ENCODE results near the gene AP5Z1. TPM values are rescaled to one million over a fixed set of nuclear protein-coding genes. Genes with fewer than 3 reads are reported as not detected.

Gene AP5Z1
- polyA plus RNA-seq, 2 of the 4 experiments (the other 2 are of a cell fraction), result 6.8 to 21.8 TPM

GRCh38 chr7:4775848-4776623 is 613 bp downstream of the AP5Z1 start:
- POLR2A ChIA-PET, result interaction anchor here (0.8 to 1.9 kb wide), 9 partner anchors 9 to 198 kb away, joined by 3 to 17 read pairs (median 4); partner anchors contain the start of gene RADIL

GRCh38 chr7:4779118-4779517 is 3.7 kb downstream of the AP5Z1 start:
- CTCF ChIA-PET, result interaction anchor here (0.7 kb wide), 1 partner anchor 18 kb away, joined by 3 read pairs; no protein-coding TSS in a partner anchor
- FAIRE-seq, result no peak

More at GRCh38 chr7:4775848-4776623, 613 bp downstream of the AP5Z1 start:
- peaks cover 18% of the 10 kb centered on the region; the same call in 1 of the 3 replicates for H3K4me1 ChIP-seq
- H3K4me2 ChIP-seq, result peak overlapping the region; percentile 77
- ATAC-seq (peak; percentile 4 to 26; a peak in 4 of 6 replicates), DNase-seq (ENCODE audit: low read depth in 1 of 2, low spot score in 1 of 2) (peak in 1 of 2 experiments; percentile 23), FAIRE-seq (no peak)
- H3K4me3 ChIP-seq, result peak overlapping the region; percentile 77
- CTCF ChIA-PET, result interaction anchor here (0.7 to 1.5 kb wide), 7 partner anchors 16 to 1971 kb away, joined by 3 to 7 read pairs (median 4); no protein-coding TSS in a partner anchor
- no peaks in the 10 kb centered on the region for H3K9me3 ChIP-seq
- TF ChIP-seq MAFK (IDR thresholded peaks at IDR 0.05; ENCODE audit: partially characterized antibody), result peak; percentile 87
- TF ChIP-seq PBX3 (IDR thresholded peaks at IDR 0.05), result no peak
- TF ChIP-seq EHF (CRISPR knock-in tag; IDR thresholded peaks at IDR 0.05), result no peak
- TF ChIP-seq EHMT2 (IDR thresholded peaks at IDR 0.05; ENCODE audit: low read depth), result no peak
- TF ChIP-seq CBX8 (IDR thresholded peaks at IDR 0.05), result no peak
- TF ChIP-seq HES2 (IDR thresholded peaks at IDR 0.05), result no peak
- no peak for TF ChIP-seq HOXA7 (CRISPR knock-in tag; IDR thresholded peaks at IDR 0.05)
- TF ChIP-seq HDAC2 (IDR thresholded peaks at IDR 0.05), result 0 out of 2 replicates have a peak, but pooled peaks have one; percentile 17
- no peak for TF ChIP-seq EP300 (IDR thresholded peaks at IDR 0.05)
- TF ChIP-seq MAX (IDR thresholded peaks at IDR 0.05), result no peak
- TF ChIP-seq NPAS2 (CRISPR knock-in tag; IDR thresholded peaks at IDR 0.05; ENCODE audit: borderline replicate concordance), result no peak
- no peak; a peak in 1 of 5 replicates for TF ChIP-seq JUN (IDR thresholded peaks at IDR 0.05)
- TF ChIP-seq KDM5A (IDR thresholded peaks at IDR 0.05), result peak; percentile 84
- TF ChIP-seq RARB (CRISPR knock-in tag; IDR thresholded peaks at IDR 0.05), result no peak
- no peak for TF ChIP-seq MAZ (IDR thresholded peaks at IDR 0.05; ENCODE audit: borderline replicate concordance, low read depth, low read length)
- TF ChIP-seq RFX5 (IDR thresholded peaks at IDR 0.05), result no peak
- 24% methylated on average over 28 of the region's 32 CpGs for WGBS (ENCODE audit: missing lambda C conversion rate)
- H3K27ac ChIP-seq, result peak overlapping the region; percentile 87 to 92

GRCh38 chr7:4781366-4782069 is 6.1 kb downstream of the AP5Z1 start:
- DNase-seq (ENCODE audit: low read depth in 1 of 2, low spot score in 1 of 2), result no peak
- 94% methylated on average over 24 of the region's 27 CpGs for WGBS (ENCODE audit: missing lambda C conversion rate)
- Histone ChIP-seq H3K4me3 (no peak overlapping the region), H3K4me1 (peaks cover 4% of the 10 kb centered on the region; the same call in 1 of the 3 replicates), H3K4me2 (no peak overlapping the region), H3K9me3 (no peaks in the 10 kb centered on the region), H3K27ac (no peak overlapping the region)
- FAIRE-seq, result no peak
- no peak for TF ChIP-seq SREBF2 (IDR thresholded peaks at IDR 0.05)
- TF ChIP-seq CTCF (IDR thresholded peaks at IDR 0.05), result no peak
- no peak for TF ChIP-seq RAD21 (conservative IDR thresholded peaks at IDR 0.05 in 1 of 2, IDR thresholded peaks at IDR 0.05 in 1 of 2)
- TF ChIP-seq HEYL (CRISPR knock-in tag; IDR thresholded peaks at IDR 0.05), result no peak
- TF ChIP-seq MAFK (IDR thresholded peaks at IDR 0.05; ENCODE audit: partially characterized antibody), result no peak
- no peak for TF ChIP-seq TP53 (CRISPR knock-in tag; IDR thresholded peaks at IDR 0.05)
- TF ChIP-seq FOSL2 (IDR thresholded peaks at IDR 0.05), result no peak
- no peak for TF ChIP-seq FOSL2 (CRISPR knock-in tag; IDR thresholded peaks at IDR 0.05)
- TF ChIP-seq NFE2L2 (conservative IDR thresholded peaks at IDR 0.05; ENCODE audit: low read length), result no peak
- TF ChIP-seq HOXB5 (CRISPR knock-in tag; IDR thresholded peaks at IDR 0.05), result no peak
- TF ChIP-seq NR3C1 (IDR thresholded peaks at IDR 0.05), result no peak
- no peak for TF ChIP-seq ZFP36 (IDR thresholded peaks at IDR 0.05; ENCODE audit: borderline replicate concordance, partially characterized antibody)
- no peak for TF ChIP-seq MAX (IDR thresholded peaks at IDR 0.05)
- no peak for TF ChIP-seq JUN (IDR thresholded peaks at IDR 0.05)
- ChIA-PET POLR2A (no interaction called here), CTCF (interaction anchor here (1.0 to 2.0 kb wide), 3 partner anchors 10 to 393 kb away, joined by 3 to 13 read pairs (median 3); no protein-coding TSS in a partner anchor)
- ATAC-seq, result no peak

More at GRCh38 chr7:4779118-4779517, 3.7 kb downstream of the AP5Z1 start:
- H3K9me3 ChIP-seq, result no peaks in the 10 kb centered on the region
- ATAC-seq, result no peak
- POLR2A ChIA-PET, result no interaction called here
- peaks cover 10% of the 10 kb centered on the region; the same call in 1 of the 3 replicates for H3K4me1 ChIP-seq
- TF ChIP-seq HOXB5 (CRISPR knock-in tag; IDR thresholded peaks at IDR 0.05), result no peak
- no peak overlapping the region for H3K4me2 ChIP-seq
- no peak overlapping the region for H3K27ac ChIP-seq
- no peak for DNase-seq (ENCODE audit: low read depth in 1 of 2, low spot score in 1 of 2)
- no peak overlapping the region for H3K4me3 ChIP-seq
- 60% methylated on average over 5 of the region's 5 CpGs for WGBS (ENCODE audit: missing lambda C conversion rate)
